H9 (cell line): Measurements from ENCODE around the gene RAB39B. TPM values are rescaled to one million over a fixed set of nuclear protein-coding genes. Genes with fewer than 3 reads are reported as not detected.

Experiments used
- DNase-seq: peaks from one replicate; pipeline ENCODE4 v3.0.0-alpha.2; 2017
- H2AFZ ChIP-seq: one replicate; pipeline ENCODE4 v1.6.1; 2013; ENCODE audit warnings: mild to moderate bottlenecking, low read length, control low read depth, moderate library complexity
- H2AK5ac ChIP-seq: 2 replicates; pipeline ENCODE4 v1.6.1; 2013; ENCODE audit warnings: low read length, control low read depth, mixed read lengths; ENCODE audit not compliant: insufficient read length
- H2BK120ac ChIP-seq: one replicate; pipeline ENCODE4 v1.6.1; 2013; ENCODE audit warnings: low read depth, mild to moderate bottlenecking, low read length, control low read depth, inconsistent platforms; ENCODE audit not compliant: poor library complexity, severe bottlenecking
- H2BK12ac ChIP-seq: 2 replicates; pipeline ENCODE4 v1.6.1; 2013; ENCODE audit warnings: low read length, control low read depth, mixed read lengths, low read depth; ENCODE audit not compliant: insufficient read length
- H2BK15ac ChIP-seq: 2 replicates; pipeline ENCODE4 v1.6.1; 2013; ENCODE audit warnings: low read depth, low read length, control low read depth
- H2BK20ac ChIP-seq: one replicate; pipeline ENCODE4 v1.6.1; 2013; ENCODE audit warnings: low read depth, mild to moderate bottlenecking, low read length, control low read depth, inconsistent platforms; ENCODE audit not compliant: poor library complexity, severe bottlenecking
- H2BK5ac ChIP-seq: 2 replicates; pipeline ENCODE4 v1.6.1; 2013; ENCODE audit warnings: low read length, control low read depth, mixed read lengths; ENCODE audit not compliant: insufficient read length
- H3K14ac ChIP-seq: 2 replicates; pipeline ENCODE4 v1.6.1; 2013; ENCODE audit warnings: low read length, control low read depth; ENCODE audit not compliant: insufficient read depth
- H3K18ac ChIP-seq: 2 replicates; pipeline ENCODE4 v1.6.1; 2013; ENCODE audit warnings: low read depth, mild to moderate bottlenecking, mixed read lengths, low read length, control low read depth; ENCODE audit not compliant: insufficient read length
- H3K23ac ChIP-seq: 2 replicates; pipeline ENCODE4 v1.6.1; 2013; ENCODE audit warnings: low read length, control low read depth, mixed read lengths, low read depth; ENCODE audit not compliant: insufficient read length
- H3K23me2 ChIP-seq: 2 replicates; pipeline ENCODE4 v1.6.1; 2013; ENCODE audit warnings: low read depth, mild to moderate bottlenecking, mixed read lengths, low read length, control low read depth; ENCODE audit not compliant: insufficient read length, poor library complexity, severe bottlenecking
- H3K27ac ChIP-seq: 2 replicates; pipeline ENCODE4 v1.5.1; 2013; ENCODE audit warnings: low read length, control low read depth, mixed read lengths, low read depth; ENCODE audit not compliant: insufficient read length
- H3K27me3 ChIP-seq: 2 replicates; pipeline ENCODE4 v1.6.1; 2013; ENCODE audit warnings: low read length, control low read depth, inconsistent platforms; ENCODE audit not compliant: insufficient read depth
- H3K4ac ChIP-seq: 2 replicates; pipeline ENCODE4 v1.6.1; 2013; ENCODE audit warnings: low read depth, mild to moderate bottlenecking, control low read depth, inconsistent platforms, low read length, moderate library complexity
- H3K4me1 ChIP-seq: 2 replicates; pipeline ENCODE4 v1.6.1; 2013; ENCODE audit warnings: low read length, control low read depth, inconsistent platforms; ENCODE audit not compliant: insufficient read depth
- H3K4me2 ChIP-seq: 2 replicates; pipeline ENCODE4 v1.6.1; 2013; ENCODE audit warnings: low read length, control low read depth, mixed read lengths; ENCODE audit not compliant: insufficient read length, insufficient read depth
- H3K56ac ChIP-seq: 2 replicates; pipeline ENCODE4 v1.6.1; 2013; ENCODE audit warnings: low read depth, mild to moderate bottlenecking, mixed read lengths, low read length, control low read depth; ENCODE audit not compliant: insufficient read length
- H3K79me1 ChIP-seq: 2 replicates; pipeline ENCODE4 v1.6.1; 2013; ENCODE audit warnings: low read depth, mild to moderate bottlenecking, moderate library complexity, low read length, control low read depth, inconsistent platforms; ENCODE audit not compliant: insufficient read depth, poor library complexity, severe bottlenecking
- H3K79me2 ChIP-seq: 2 replicates; pipeline ENCODE4 v1.6.1; 2013; ENCODE audit warnings: low read length, control low read depth, inconsistent platforms; ENCODE audit not compliant: insufficient read depth
- H3K9ac ChIP-seq: 2 replicates; pipeline ENCODE4 v1.6.1; 2013; ENCODE audit warnings: low read length, control low read depth, mixed read lengths; ENCODE audit not compliant: insufficient read length; ENCODE audit errors: extremely low read depth
- H3K9me3 ChIP-seq: one replicate; pipeline ENCODE4 v1.6.1; 2013; ENCODE audit warnings: low read depth, low read length, inconsistent platforms; ENCODE audit not compliant: control insufficient read depth
- H3T11ph ChIP-seq: one replicate; pipeline ENCODE4 v1.6.1; 2013; ENCODE audit warnings: mild to moderate bottlenecking, low read length, control low read depth, inconsistent platforms
- H4K20me1 ChIP-seq: one replicate; pipeline ENCODE4 v1.6.1; 2013; ENCODE audit not compliant: control insufficient read depth, insufficient read length, insufficient read depth
- H4K5ac ChIP-seq: 2 replicates; pipeline ENCODE4 v1.6.1; 2013; ENCODE audit warnings: low read depth, mild to moderate bottlenecking, mixed read lengths, low read length, control low read depth; ENCODE audit not compliant: insufficient read length
- H4K8ac ChIP-seq: replicated peaks from 2 replicates; pipeline ENCODE4 v1.6.1; 2013; ENCODE audit warnings: low read length, control low read depth, mixed read lengths, low read depth; ENCODE audit not compliant: insufficient read length
- H4K91ac ChIP-seq: 2 replicates; pipeline ENCODE4 v1.6.1; 2013; ENCODE audit warnings: low read depth, mild to moderate bottlenecking, moderate library complexity, mixed read lengths, low read length, control low read depth; ENCODE audit not compliant: insufficient read length
- H3K27ac Mint-ChIP-seq, 3 experiments: 2 replicates in 2 of 3; 3 replicates in 1 of 3; pipeline ENCODE4 v1.8.0; 2020 to 2021; ENCODE audit warnings: mixed read lengths in 3 of 3, mild to moderate bottlenecking in 1 of 3, moderate library complexity in 1 of 3
- H3K27me3 Mint-ChIP-seq: 2 replicates; pipeline ENCODE4 v1.8.0; 2021; ENCODE audit warnings: low read depth, mild to moderate bottlenecking, moderate library complexity, mixed read lengths
- H3K36me3 Mint-ChIP-seq, 3 experiments: 2 replicates in 2 of 3; 3 replicates in 1 of 3; pipeline ENCODE4 v1.8.0; 2020 to 2021; ENCODE audit warnings: low read depth in 3 of 3, mixed read lengths in 3 of 3; ENCODE audit not compliant: insufficient read depth in 1 of 3
- H3K4me1 Mint-ChIP-seq, 2 experiments: 2 replicates each; pipeline ENCODE4 v1.8.0; 2020; ENCODE audit warnings: mixed read lengths in 2 of 2
- H3K4me3 Mint-ChIP-seq, 2 experiments: 2 replicates in 1 of 2; 3 replicates in 1 of 2; pipeline ENCODE4 v1.8.0; 2020 to 2021; ENCODE audit warnings: mild to moderate bottlenecking in 2 of 2, mixed read lengths in 2 of 2, moderate library complexity in 1 of 2
- H3K9me3 Mint-ChIP-seq, 2 experiments: 2 replicates in 1 of 2; 3 replicates in 1 of 2; pipeline ENCODE4 v1.8.0; 2020; ENCODE audit warnings: mild to moderate bottlenecking in 2 of 2, mixed read lengths in 2 of 2, moderate library complexity in 1 of 2
- WGBS: extraction: QIAGEN DNeasy Blood & Tissue Kit; methylation state at CpG from one replicate; pipeline ENCODE4 v1.1.7; 2013; ENCODE audit warnings: missing lambda C conversion rate, low lambda C conversion rate, mixed read lengths; ENCODE audit not compliant: insufficient read length; ENCODE audit errors: extremely low coverage; 5-methylcytosine and 5-hydroxymethylcytosine counted together
- total RNA-seq: library from RNA; stranded (reverse); gene quantifications from 2 replicates; pipeline ENCODE4 v1.2.1, GENCODE V29; 2021
- TF ChIP-seq, protein P1 (sequence below): fragments of 200-600 bp; sonication (generic); conservative IDR thresholded peaks from 3 replicates; pipeline ENCODE4 v1.8.0; 2021; ENCODE audit warnings: antibody characterized with exemption, mild to moderate bottlenecking

The RAB39B gene
- total RNA-seq, 1 experiment from 2014 or later: 7.2 TPM

DNA sequence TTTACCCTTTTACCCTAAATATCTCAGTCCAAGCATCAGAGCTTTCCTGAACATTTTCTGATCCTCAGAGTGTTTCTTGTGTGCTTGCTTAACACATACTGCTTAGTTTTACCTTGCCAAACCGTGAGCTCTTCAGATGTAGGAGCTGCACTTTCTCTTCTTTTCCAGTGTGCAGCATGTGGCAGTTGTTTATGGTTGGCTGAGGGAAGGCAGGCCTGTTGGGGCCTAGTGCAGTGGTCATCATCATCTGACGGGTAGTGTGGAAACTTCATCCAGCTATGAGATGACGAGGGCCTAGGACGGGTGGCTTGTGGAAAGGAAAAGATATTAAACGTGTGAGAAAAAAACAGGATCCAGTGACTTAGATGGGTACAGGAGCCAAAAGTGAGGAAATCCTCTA, 26.6 kb downstream of the RAB39B start:
- no peak overlapping the region for H4K8ac ChIP-seq
- no peak overlapping the region for H3K14ac ChIP-seq
- H3K4me2 ChIP-seq: no peak overlapping the region
- TF ChIP-seq, protein P1, sequence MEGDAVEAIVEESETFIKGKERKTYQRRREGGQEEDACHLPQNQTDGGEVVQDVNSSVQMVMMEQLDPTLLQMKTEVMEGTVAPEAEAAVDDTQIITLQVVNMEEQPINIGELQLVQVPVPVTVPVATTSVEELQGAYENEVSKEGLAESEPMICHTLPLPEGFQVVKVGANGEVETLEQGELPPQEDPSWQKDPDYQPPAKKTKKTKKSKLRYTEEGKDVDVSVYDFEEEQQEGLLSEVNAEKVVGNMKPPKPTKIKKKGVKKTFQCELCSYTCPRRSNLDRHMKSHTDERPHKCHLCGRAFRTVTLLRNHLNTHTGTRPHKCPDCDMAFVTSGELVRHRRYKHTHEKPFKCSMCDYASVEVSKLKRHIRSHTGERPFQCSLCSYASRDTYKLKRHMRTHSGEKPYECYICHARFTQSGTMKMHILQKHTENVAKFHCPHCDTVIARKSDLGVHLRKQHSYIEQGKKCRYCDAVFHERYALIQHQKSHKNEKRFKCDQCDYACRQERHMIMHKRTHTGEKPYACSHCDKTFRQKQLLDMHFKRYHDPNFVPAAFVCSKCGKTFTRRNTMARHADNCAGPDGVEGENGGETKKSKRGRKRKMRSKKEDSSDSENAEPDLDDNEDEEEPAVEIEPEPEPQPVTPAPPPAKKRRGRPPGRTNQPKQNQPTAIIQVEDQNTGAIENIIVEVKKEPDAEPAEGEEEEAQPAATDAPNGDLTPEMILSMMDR: no peak
- H2BK15ac ChIP-seq: no peak overlapping the region
- H3K23ac ChIP-seq: no peak overlapping the region
- H4K5ac ChIP-seq: no peak overlapping the region
- no peak overlapping the region for H2AFZ ChIP-seq
- H3T11ph ChIP-seq: no peak overlapping the region
- no peak overlapping the region for H2BK20ac ChIP-seq
- peaks cover 30% of the 10 kb centered on the region for H3K9me3 ChIP-seq
- no peaks in the 10 kb centered on the region for H3K23me2 ChIP-seq
- H2AK5ac ChIP-seq: no peak overlapping the region
- no peaks in the 10 kb centered on the region for H3K79me1 ChIP-seq
- no peaks in the 10 kb centered on the region for H3K27me3 ChIP-seq
- H3K9ac ChIP-seq: no peak overlapping the region
- H3K4ac ChIP-seq: no peak overlapping the region
- Mint-ChIP-seq H3K27me3 (no peaks in the 10 kb centered on the region; the same call in 1 of the 2 replicates), H3K27ac (no peak overlapping the region), H3K36me3 (peaks cover 19 to 42% (median 31%) of the 10 kb centered on the region in 3 experiments), H3K4me1 (no peaks in the 10 kb centered on the region), H3K9me3 (peaks cover 52 to 59% of the 10 kb centered on the region in 2 experiments), H3K4me3 (no peak overlapping the region)
- H3K4me1 ChIP-seq: no peaks in the 10 kb centered on the region
- WGBS: no CpG with 5 or more reads among the region's 5 CpGs
- no peak overlapping the region for H3K56ac ChIP-seq
- H3K79me2 ChIP-seq: no peaks in the 10 kb centered on the region
- no peak overlapping the region for H2BK12ac ChIP-seq
- no peaks in the 10 kb centered on the region for H4K20me1 ChIP-seq
- H3K27ac ChIP-seq: no peak overlapping the region
- no peak overlapping the region for H2BK5ac ChIP-seq
- no peak overlapping the region for H4K91ac ChIP-seq
- DNase-seq: no peak
- no peak overlapping the region for H3K18ac ChIP-seq
- no peak overlapping the region for H2BK120ac ChIP-seq
